Measurements from ENCODE around the gene NFATC1.

The NFATC1 gene

DNA sequence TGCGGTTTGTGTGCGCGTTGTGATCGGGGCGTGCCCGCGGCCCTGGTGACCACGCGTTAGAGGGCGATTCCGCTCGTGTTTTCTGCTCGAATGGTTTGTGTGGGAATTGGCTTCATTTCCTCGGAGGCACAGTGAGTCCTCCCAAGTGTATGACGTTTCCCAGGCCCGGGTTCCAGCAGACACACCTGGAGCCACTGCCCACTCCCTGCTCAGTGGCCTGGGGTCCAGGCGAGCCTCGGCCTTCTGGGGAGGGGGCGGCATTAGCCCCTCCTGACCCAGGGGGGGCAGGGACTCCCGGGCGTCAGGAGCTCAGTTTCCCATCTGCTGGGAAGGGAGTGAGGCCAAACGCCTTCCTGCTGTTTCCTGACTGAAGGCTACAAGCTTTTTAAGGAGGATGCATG is 92.1 kb downstream of the NFATC1 start:
- no peak overlapping the region for H3K27ac Mint-ChIP-seq
- H3K9me3 Mint-ChIP-seq = no peaks in the 10 kb centered on the region
- no peaks in the 10 kb centered on the region for H3K27me3 Mint-ChIP-seq
- H3K4me1 Mint-ChIP-seq (ENCODE audit: low read depth) = peaks cover 21% of the 10 kb centered on the region
- H3K4me3 Mint-ChIP-seq = no peak overlapping the region
- peaks cover 26% of the 10 kb centered on the region for H3K36me3 Mint-ChIP-seq (ENCODE audit: low read depth)

DNA sequence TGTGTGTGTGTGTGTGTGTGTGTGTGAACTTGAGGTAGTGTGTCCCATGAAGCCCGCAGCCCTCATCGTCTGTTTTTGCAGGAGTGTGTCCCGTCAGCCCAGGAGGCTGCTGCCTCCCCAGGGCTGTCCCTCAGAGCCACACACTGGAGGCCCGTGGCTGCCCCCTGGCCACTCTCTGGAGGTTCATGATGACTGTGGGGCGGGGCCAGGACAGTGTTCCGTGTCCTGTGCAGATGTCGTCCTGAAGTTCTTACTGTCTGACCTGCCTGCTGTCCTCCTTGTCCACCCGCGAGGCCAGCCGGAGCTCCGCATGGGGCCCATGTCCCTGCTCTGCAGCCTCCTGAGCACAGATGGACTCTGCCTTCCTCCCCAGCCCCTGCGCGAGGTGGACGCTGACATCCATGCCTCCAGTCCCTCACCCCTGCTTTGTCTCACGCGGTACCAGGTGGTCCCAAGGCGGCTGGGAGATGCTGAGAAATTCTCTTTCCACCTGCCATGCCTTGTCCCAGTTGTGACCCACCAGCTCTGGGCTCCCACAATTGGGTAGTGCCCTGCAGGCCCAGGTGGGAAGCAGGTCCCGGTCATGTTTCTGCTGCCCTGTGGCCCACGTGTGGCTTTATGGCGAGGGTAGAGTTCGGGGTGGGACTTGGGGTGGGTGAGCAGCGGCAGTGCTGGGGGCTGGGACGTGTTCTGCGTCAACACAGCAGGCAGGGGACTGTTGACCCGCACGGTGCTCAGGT is 92.8 kb downstream of the NFATC1 start:
- no peak overlapping the region for H3K4me3 Mint-ChIP-seq
- H3K4me1 Mint-ChIP-seq (ENCODE audit: low read depth) = peaks cover 21% of the 10 kb centered on the region
- peaks cover 28% of the 10 kb centered on the region for H3K36me3 Mint-ChIP-seq (ENCODE audit: low read depth)
- H3K27me3 Mint-ChIP-seq = no peaks in the 10 kb centered on the region
- no peak overlapping the region for H3K27ac Mint-ChIP-seq
- no peaks in the 10 kb centered on the region for H3K9me3 Mint-ChIP-seq

DNA sequence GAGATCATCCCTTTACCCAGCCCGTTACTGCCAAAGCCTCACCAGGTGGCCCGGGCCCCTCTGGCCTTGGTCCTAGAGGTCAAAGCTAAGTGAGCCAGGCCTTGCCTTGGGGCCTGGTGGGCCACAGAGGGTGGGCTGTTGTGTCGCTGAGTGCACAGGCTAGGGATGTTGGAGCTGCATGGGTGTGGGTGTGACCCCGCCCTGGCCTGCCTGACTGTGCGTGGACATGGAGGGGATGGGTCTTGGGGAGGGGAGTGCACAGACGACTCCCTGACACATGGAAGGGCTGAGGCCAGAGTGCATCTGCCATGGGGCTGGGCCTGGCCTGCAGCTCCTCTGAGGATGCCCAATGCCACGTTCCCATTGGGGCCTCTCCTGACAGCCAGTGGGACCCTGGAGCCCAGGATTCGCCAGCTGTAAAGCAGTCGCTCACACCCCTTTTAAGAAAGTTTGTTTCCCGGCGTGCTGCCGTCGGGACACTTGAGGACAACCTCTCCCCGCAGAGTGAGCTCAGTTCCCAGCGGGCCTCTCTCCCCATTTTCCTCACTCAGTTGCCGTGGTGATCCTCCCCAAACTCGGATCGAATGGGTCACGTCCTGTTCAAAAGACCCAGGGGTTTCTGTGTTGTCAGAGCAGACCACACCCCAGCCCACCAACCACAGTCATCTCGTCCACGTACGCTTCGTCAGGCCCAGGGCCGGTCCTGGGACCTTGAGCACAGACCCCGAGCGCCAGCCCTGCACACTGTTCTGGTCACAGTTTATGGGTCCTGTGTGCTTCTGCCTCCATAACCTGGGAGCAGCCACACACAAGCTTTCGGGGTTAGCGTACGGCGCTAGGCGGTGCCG is 93.5 kb downstream of the NFATC1 start:
- Mint-ChIP-seq H3K27ac (peak overlapping the region; percentile 43), H3K9me3 (no peaks in the 10 kb centered on the region), H3K27me3 (no peaks in the 10 kb centered on the region), H3K4me1 (ENCODE audit: low read depth) (peaks cover 21% of the 10 kb centered on the region), H3K36me3 (ENCODE audit: low read depth) (peaks cover 28% of the 10 kb centered on the region), H3K4me3 (no peak overlapping the region)

DNA sequence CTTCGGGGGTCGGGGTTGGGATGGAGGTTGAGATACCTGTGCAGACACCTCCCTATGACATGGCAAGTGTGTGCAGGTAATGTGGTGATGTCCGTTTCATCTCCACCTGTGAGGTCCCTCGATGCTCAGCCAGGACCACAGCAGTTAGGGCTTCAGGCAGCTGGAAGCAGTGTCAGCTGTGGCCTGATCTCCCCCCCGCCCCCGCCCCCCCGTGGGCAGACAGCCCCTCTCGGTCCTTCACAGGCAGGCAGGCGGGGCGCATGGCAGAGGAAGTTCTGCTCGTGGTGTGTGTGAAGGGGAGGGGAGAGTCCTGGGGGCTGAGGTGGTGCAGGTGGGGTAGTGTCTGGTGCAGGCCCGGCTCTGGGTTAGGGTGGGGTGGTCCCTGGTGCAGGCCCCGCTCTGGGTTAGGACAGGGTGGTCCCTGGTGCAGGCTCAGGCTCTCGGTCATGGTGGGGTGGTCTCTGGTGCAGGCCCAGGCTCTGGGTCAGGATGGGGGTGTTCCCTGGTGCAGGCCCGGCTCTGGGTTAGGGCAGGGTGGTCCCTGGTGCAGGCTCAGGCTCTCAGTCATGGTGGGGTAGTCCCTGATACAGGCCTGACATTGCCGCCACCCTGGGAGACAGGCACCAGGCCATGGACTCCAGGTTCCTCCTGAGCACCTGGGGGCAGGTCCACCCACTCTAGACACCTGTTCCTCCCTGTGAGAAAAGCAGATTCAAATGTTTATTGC is 94.3 kb downstream of the NFATC1 start:
- Mint-ChIP-seq H3K27me3 (no peaks in the 10 kb centered on the region), H3K36me3 (ENCODE audit: low read depth) (peaks cover 26% of the 10 kb centered on the region), H3K4me3 (no peak overlapping the region), H3K27ac (no peak overlapping the region), H3K9me3 (no peaks in the 10 kb centered on the region), H3K4me1 (ENCODE audit: low read depth) (peaks cover 22% of the 10 kb centered on the region)

DNA sequence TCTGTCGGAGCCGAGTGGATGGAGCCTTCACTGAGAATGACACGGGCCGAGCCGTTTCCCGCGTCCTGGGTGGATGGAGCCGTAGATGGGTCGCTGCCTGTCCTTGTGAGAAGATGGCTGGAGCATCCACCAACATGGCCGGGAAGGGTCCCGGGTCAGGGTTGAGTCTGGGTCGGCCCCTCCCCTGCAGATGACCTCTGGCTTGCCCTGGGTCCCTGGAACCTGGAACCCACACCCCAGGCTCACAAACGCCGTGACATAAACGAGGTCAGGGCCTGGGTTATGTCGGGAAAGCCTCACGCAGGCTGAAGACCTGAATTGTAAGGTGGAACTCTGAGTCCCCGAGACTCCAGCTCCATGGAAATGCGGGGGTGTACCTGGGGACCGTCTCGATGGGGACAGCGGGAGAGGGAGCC is 94.9 kb downstream of the NFATC1 start:
- Mint-ChIP-seq H3K36me3 (ENCODE audit: low read depth) (peaks cover 32% of the 10 kb centered on the region), H3K27me3 (no peaks in the 10 kb centered on the region), H3K27ac (no peak overlapping the region), H3K4me1 (ENCODE audit: low read depth) (peaks cover 26% of the 10 kb centered on the region), H3K4me3 (no peak overlapping the region), H3K9me3 (no peaks in the 10 kb centered on the region)

DNA sequence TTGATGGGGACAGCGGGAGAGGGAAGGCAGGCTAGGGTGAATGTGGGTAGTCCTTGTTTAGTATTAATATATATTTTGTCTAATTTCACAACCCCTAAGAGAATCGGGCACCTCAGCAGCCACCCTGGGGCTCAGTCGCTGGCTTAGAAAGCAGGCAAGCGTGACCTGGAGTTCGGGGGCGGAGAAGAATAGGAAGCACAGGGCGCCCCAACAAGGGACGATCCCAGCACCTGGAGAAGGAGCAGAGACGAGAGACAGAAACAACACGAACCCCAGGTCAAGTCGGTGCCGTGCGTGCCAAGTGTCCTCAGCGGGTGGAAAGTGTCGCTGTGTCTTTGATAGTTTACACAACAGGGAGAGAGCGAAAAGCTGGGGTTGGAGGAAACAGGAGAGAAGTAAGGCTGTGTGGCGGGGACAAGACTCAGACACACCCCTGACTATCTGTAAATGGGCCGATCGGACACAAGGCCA is 95.4 kb downstream of the NFATC1 start:
- Mint-ChIP-seq H3K27me3 (no peaks in the 10 kb centered on the region), H3K4me1 (ENCODE audit: low read depth) (peaks cover 29% of the 10 kb centered on the region), H3K36me3 (ENCODE audit: low read depth) (peaks cover 36% of the 10 kb centered on the region), H3K4me3 (no peak overlapping the region), H3K9me3 (no peaks in the 10 kb centered on the region), H3K27ac (peak overlapping the region; percentile 73)

DNA sequence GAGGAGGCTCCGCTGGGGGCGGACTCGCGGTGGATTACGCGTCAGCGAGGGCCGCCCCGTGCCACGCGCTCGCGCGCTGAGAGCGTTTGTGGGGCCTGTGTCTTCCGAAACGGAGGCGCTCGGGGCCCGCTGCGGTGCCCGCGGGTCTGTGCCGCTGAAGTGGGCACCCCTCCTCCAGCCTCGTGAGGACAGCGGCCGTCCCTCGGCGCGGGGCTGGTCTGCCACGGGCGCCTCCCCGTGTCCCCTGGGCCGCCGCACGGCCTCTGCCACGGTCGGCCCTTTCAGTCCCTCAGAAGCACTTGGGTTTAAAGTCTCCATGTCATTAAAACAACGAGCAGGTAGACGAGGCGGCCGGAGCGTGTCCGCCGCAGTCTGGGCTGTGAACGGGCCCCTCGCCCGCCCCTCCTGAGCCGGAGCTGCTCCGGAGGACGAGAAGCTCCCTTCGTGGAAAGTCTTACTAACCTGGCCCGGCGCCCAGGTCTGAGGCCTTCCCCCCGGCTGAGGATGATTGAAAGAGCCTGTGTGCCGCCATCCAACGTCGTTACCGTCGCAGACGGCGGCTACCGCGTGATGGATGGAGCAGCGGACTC is 97.6 kb downstream of the NFATC1 start:
- Mint-ChIP-seq H3K4me1 (ENCODE audit: low read depth) (peaks cover 51% of the 10 kb centered on the region), H3K27ac (no peak overlapping the region), H3K27me3 (no peaks in the 10 kb centered on the region), H3K9me3 (peaks cover 17% of the 10 kb centered on the region), H3K4me3 (no peak overlapping the region), H3K36me3 (ENCODE audit: low read depth) (peaks cover 44% of the 10 kb centered on the region)

DNA sequence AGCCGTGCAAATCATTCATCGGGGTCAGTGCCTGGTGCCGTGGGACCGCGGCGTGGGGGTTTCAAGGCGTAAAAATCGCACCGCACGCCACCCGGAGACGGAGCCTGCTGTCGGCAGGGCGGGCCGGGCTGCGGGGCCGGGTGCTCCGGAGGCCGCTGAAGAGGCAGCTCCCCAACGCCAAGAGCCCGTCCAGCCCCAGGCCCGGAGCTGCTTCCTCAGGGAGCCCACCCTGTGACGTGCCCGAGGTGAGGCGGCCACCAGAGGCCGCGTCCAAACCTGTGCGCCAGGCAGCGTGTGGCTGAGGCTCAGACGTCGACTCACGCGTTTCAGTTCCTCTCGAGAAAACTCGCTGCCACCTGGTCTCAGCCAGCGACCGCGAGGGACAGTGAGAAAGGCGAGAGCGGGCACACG is 98.1 kb downstream of the NFATC1 start:
- Mint-ChIP-seq H3K27ac (no peak overlapping the region), H3K27me3 (no peaks in the 10 kb centered on the region), H3K36me3 (ENCODE audit: low read depth) (peaks cover 49% of the 10 kb centered on the region), H3K4me1 (ENCODE audit: low read depth) (peaks cover 53% of the 10 kb centered on the region), H3K4me3 (no peak overlapping the region), H3K9me3 (peaks cover 22% of the 10 kb centered on the region)

DNA sequence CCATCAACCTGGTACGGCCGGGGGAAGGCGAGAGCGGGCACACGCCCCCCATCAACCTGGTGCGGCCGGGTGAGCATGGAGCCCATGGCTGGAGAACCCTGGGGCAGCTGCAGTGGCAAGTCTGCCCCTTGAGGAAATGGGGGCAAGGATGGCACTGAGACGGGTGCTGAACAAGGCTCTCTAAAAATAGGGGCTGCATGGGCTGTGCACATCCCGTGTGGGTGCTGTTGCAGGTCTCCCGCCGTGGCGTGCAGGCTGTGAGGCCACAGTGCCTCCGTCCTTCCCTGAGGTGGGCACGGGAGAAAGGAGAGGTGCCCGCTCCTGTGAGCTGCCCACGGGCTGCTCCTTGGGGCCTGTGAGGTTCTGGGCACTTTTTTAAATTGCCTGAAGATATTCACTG is 99.2 kb downstream of the NFATC1 start:
- Mint-ChIP-seq H3K36me3 (ENCODE audit: low read depth) (peaks cover 61% of the 10 kb centered on the region), H3K27ac (peak overlapping the region; percentile 31), H3K27me3 (no peaks in the 10 kb centered on the region), H3K4me3 (no peak overlapping the region), H3K4me1 (ENCODE audit: low read depth) (peaks cover 53% of the 10 kb centered on the region), H3K9me3 (peaks cover 33% of the 10 kb centered on the region)

DNA sequence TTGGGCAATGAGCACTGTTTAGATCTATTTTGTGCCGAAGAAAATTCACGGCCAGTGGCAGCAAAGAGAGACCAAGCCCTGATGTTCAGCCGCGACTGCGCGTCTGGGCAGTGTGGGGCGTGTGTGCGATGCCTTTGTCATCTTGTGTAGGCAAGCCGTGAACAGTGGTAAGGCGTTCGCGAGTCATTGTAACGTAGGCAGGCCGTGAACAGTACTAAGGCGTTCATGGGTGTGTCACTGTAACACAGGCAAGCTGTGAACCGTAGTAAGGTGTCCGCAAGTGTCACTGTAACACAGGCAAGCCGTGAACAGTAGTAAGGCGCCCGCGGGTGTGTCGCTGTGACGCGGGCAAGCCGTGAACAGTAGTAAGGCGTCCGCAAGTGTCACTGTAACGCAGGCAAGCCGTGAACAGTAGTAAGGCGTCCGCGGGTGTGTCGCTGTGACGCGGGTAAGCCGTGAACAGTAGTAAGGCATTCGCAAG is 99.9 kb downstream of the NFATC1 start:
- peaks cover 33% of the 10 kb centered on the region for H3K9me3 Mint-ChIP-seq
- H3K4me1 Mint-ChIP-seq (ENCODE audit: low read depth) = peaks cover 49% of the 10 kb centered on the region
- peaks cover 68% of the 10 kb centered on the region for H3K36me3 Mint-ChIP-seq (ENCODE audit: low read depth)
- no peaks in the 10 kb centered on the region for H3K27me3 Mint-ChIP-seq
- H3K4me3 Mint-ChIP-seq = no peak overlapping the region
- H3K27ac Mint-ChIP-seq = peak overlapping the region; percentile 31

DNA sequence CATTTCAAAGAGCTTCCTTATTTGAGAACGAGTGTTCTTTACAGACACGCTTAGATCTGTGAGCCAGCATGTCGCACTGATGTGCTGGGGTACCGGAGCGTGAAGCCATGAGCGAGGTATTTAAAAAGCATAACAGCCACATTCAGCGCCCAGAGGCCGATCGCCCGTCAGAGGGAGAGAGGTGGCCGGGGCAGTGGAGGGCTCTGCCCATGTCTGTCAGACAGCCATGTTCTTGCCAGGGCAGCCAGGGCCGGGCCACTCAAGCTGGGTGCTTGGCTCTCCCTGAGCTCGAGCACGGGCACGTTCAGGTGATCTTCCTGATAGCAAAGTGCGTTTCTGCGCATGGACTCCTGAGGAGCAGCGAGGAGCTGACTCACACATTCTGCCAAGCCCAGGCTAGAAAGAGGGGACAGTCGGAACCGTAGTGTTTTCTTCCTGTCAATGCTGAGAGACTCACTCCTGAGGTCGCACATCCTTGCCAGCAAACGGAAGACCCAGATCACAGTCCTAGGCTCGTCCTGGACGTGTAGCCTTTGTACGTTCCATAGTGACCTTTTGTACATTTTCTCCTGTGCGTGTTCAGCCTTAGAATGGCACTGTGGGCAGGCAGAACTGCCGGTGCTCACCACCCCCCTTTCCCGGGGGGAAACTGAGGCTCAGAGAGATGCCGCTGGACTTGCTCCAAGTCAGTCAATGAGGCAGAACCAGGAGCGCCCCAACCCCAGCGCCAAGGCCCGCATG is 100.7 kb downstream of the NFATC1 start:
- H3K27ac Mint-ChIP-seq = peak overlapping the region; percentile 22
- no peak overlapping the region for H3K4me3 Mint-ChIP-seq
- H3K36me3 Mint-ChIP-seq (ENCODE audit: low read depth) = peaks cover 75% of the 10 kb centered on the region
- H3K9me3 Mint-ChIP-seq = peaks cover 33% of the 10 kb centered on the region
- H3K4me1 Mint-ChIP-seq (ENCODE audit: low read depth) = peaks cover 42% of the 10 kb centered on the region
- no peaks in the 10 kb centered on the region for H3K27me3 Mint-ChIP-seq

DNA sequence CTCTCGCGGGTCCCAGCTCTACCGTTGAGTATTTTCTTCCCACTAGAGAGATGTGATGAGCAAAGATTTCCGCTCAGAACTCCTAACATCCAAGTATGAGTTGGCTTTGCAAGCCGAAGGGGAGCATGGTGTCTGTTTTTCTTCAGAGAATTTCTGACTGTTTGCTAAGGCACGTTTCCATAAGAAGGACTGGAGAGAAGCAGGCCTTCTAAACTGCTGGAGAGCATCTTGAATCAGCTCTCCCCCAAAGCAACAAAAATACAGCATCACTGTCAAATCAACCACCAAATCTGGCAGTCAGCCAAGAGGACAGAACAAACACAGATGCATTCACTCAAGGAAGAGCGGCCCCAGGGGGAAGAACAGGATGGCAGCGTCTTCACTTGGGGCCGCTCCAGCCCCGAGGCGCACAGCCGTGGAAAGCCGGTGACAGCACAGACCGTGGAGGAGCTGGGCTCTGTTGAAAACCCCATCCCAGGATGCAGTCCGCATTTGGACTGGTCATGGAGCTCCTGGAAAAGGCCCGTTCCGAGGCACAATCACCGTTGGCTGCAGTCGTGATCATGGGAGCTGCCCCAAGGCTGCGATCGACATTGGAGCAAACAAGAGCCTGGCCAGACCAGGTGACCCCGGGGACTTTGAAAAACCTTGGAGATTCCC is 101.4 kb downstream of the NFATC1 start:
- Mint-ChIP-seq H3K9me3 (peaks cover 33% of the 10 kb centered on the region), H3K27me3 (no peaks in the 10 kb centered on the region), H3K36me3 (ENCODE audit: low read depth) (peaks cover 70% of the 10 kb centered on the region), H3K27ac (peak overlapping the region; percentile 22), H3K4me3 (no peak overlapping the region), H3K4me1 (ENCODE audit: low read depth) (peaks cover 41% of the 10 kb centered on the region)

DNA sequence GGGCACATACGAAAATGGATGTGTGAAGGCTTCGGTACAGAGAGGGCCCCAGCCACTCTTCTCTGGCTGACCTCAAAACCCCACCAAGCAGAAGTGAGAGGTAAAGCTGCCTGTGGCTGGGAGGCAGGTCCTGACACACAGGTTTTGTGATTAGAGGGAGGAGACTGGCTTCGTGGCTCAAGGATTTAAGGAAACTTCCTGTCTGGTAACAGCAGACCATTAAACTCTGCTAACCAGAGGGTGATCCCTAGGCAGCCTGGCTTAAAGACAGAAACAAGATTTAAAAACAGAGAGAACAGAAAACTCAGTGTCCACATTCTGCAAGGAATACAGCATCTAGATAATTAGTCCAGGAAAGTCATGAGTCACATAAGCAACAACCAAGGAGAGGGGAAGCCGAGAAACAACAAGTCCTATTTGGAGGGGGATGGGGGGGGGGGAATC is 101.9 kb downstream of the NFATC1 start:
- Mint-ChIP-seq H3K4me3 (no peak overlapping the region), H3K27me3 (no peaks in the 10 kb centered on the region), H3K36me3 (ENCODE audit: low read depth) (peaks cover 67% of the 10 kb centered on the region), H3K27ac (no peak overlapping the region), H3K9me3 (peaks cover 33% of the 10 kb centered on the region), H3K4me1 (ENCODE audit: low read depth) (peaks cover 42% of the 10 kb centered on the region)
